Inflammatory macrophage treated with lipopolysaccharide for 1 hour (primary cell): ENCODE measurements around the gene PHF2.

Source experiments
- DNase-seq, 2 donors: peaks; one replicate each; pipeline ENCODE4 v3.0.0-alpha.2; 2020 to 2022

PHF2 gene

GRCh38 chr9:93682155-93682968 lies 106.0 kb downstream of the PHF2 start:
- DNase-seq, result peak; percentile 13 to 74

GRCh38 chr9:93683331-93684134 lies 107.1 kb downstream of the PHF2 start:
- no peak for DNase-seq

- no peak for DNase-seq
Measured at GRCh38 chr9:93684161-93684765, 107.9 kb downstream of the PHF2 start.

GRCh38 chr9:93684806-93685543 lies 108.6 kb downstream of the PHF2 start:
- no peak for DNase-seq

GRCh38 chr9:93686127-93686879 lies 109.9 kb downstream of the PHF2 start:
- no peak for DNase-seq

GRCh38 chr9:93686880-93687236 lies 110.5 kb downstream of the PHF2 start:
- DNase-seq, result no peak

- DNase-seq, result no peak
Measured at GRCh38 chr9:93690618-93691017, 114.2 kb downstream of the PHF2 start.

GRCh38 chr9:93693129-93693528 lies 116.7 kb downstream of the PHF2 start:
- no peak for DNase-seq

GRCh38 chr9:93697352-93698139 lies 121.2 kb downstream of the PHF2 start:
- DNase-seq, result no peak

GRCh38 chr9:93698140-93698908 lies 121.9 kb downstream of the PHF2 start:
- DNase-seq, result no peak

- DNase-seq, result no peak
Measured at GRCh38 chr9:93699650-93700049, 123.3 kb downstream of the PHF2 start.

- no peak for DNase-seq
Measured at GRCh38 chr9:93701494-93702218, 125.3 kb downstream of the PHF2 start.

GRCh38 chr9:93702261-93702660 lies 125.9 kb downstream of the PHF2 start:
- DNase-seq, result no peak

- no peak for DNase-seq
Measured at GRCh38 chr9:93708289-93708986, 132.1 kb downstream of the PHF2 start.

GRCh38 chr9:93708987-93709302 lies 132.6 kb downstream of the PHF2 start:
- no peak for DNase-seq

- DNase-seq, result no peak
Measured at GRCh38 chr9:93709600-93710369, 133.4 kb downstream of the PHF2 start.

GRCh38 chr9:93710370-93710723 lies 134.0 kb downstream of the PHF2 start:
- no peak for DNase-seq

GRCh38 chr9:93711002-93711401 lies 134.6 kb downstream of the PHF2 start:
- DNase-seq, result no peak

- DNase-seq, result no peak
Measured at GRCh38 chr9:93712896-93713295, 136.5 kb downstream of the PHF2 start.
